LNCaP clone FGC (cell line): ENCODE results near the gene ENPP6.
A peak's percentile ranks its signal among the peaks of the same experiment; 100 is the strongest.

ENCODE experiments used
- DNase-seq: peaks from one replicate; pipeline ENCODE4 v3.0.0-alpha.2; 2011; ENCODE audit warnings: low read depth
- H3K4me3 ChIP-seq: 2 replicates; pipeline ENCODE4 v1.5.1; 2011; ENCODE audit warnings: mild to moderate bottlenecking, low read depth, low read length, control low read depth
- CTCF ChIP-seq: IDR thresholded peaks from 2 replicates; pipeline ENCODE4 v1.5.1; 2012; ENCODE audit warnings: mild to moderate bottlenecking; ENCODE audit not compliant: control insufficient read depth, insufficient read depth; ENCODE audit errors: extremely low read depth

The ENPP6 gene

DNA sequence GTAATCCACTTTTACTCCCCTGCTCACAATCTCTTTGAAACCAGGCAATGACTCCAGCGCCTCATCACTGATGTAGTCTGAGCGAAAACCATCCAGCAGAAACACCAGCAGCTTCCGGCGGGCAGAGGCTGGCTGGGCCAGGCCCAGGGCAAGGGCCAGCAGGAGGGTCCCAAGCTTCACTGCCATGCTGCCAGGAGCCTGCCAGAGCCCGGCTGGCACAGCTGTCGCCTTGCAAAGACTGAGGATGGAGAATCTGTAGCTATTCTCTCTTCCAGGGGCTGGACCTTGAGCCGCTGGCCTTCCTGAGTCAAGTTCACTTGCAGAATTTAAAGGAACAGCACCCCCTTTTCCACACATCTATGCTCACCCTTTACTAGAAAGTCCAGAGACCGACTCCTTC, at the start of gene ENPP6:
Gene ENPP6, minus strand, starts transcription at position 240 of the 400 bp plus-strand sequence. Its CDS starts 54 bp downstream, at position 186.
- no peak for TF ChIP-seq CTCF
- no peak within 1 kb of the TSS for H3K4me3 ChIP-seq
- DNase-seq = no peak

DNA sequence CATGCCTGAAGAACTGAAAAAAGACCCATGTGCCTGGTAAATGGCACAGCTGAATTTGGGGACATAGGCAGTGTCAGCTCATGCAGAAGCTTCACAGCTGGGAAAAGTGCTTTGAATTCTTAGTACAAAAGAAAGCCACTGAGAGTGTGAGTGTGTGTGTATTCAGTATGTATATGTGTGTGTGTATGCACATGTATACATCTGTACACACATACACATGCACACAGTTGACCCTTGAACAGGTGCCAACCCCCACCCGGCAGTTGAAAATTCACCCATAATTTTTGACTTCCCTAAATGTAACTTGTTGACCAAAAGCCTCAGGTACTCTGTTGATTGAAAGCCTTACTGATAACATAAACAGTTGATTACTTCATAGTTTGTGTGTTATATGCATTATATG, 49.5 kb upstream of the ENPP6 start:
- no peak for TF ChIP-seq CTCF
- DNase-seq = no peak
- H3K4me3 ChIP-seq = peak overlapping the region; percentile 53; the same call in 1 of the 2 replicates

DNA sequence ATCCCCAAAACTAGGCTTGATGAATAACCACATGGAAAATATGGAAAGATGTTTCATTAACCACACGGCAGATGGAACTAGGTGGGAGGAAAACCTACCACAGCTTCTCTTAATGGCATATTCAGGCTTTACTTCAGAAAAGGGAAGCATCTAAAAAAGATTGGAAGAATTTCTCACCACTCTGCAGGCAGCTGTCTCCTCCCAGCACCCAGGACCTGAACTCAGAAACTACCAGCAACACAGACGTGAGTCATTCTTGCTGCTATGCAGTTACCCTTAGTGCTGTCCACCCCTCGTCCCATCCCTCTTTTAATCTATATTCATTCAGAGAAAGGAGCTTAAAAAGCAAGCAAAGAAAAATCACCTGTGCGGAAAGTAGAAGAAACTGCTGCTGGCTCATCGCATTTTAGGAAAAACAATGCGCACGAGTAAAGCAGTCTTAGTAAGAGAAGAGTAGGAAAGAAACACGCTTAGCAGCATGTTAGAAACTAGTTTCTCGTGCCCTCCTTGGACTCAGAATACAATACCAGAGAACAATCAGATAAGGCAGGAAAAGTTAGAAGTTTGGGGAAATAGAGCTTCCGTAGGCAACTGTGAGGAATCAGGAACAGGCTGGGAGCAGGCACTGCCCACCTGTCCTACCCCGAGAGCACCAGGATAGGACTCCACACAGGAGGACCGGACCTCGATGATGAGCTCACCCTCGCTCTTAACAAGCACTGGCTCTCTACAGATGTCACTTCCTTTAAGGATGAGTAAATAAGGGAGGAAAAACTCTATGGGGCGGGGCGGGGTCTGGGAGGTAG, 48.1 kb upstream of the ENPP6 start:
- no peak for DNase-seq
- no peak overlapping the region for H3K4me3 ChIP-seq
- no peak for TF ChIP-seq CTCF

DNA sequence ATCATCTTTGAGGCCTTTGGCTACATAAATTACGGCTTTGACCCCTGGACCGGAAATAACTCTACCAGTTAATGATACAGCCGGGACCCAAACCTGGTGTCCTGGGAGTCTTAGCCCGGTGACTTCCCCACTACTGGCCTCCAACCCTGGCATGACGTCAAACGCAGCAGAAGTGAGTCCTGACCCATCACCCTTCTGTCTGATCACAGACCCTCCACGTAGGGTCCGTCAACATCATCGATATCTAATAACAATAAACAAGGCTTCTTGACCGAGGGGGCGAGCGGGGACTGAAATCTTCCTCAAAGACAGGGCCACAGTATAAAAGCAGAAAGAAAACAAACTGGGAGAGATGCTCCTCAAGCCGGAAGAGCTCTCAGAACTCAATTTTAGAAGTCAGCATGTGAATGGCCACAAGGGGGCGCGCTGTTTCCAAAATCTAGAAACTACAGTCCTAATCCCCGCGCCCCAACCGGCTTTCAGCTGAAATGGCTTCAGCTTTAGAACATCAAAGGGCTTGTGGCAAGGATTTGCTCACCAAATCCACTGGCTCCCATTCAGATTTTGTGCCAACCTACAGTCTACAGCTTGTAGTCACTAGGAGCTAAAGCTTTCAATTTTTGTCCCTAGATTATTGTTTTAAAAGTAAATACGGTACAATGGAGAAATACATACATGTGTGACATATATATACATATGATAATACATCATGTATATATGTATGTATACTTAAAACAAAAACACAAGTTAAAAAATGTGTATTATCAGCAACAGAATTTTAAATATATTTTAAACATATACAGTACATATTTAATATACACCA, 46.4 kb upstream of the ENPP6 start:
- H3K4me3 ChIP-seq = no peak overlapping the region
- TF ChIP-seq CTCF = peak; percentile 78
- DNase-seq = peak; percentile 67

DNA sequence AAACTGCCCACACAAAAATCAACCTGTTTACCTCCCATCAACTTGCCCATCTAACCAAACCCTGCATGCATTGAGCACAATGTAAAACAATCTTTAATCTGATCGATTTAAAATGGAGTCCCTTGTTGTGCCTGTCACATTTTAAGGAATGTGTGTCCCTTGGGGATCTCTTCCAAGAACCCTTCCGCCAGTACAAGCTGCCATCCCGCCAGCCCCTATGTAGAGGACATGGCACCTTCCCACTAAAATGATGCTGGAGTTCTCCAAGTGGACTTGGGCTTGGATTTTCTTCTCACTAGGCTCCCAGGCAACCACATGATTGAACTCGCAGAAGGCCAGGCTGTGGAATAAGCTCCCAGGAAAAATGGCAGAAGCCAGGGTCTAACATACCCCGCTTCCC, 45.8 kb upstream of the ENPP6 start:
- no peak overlapping the region for H3K4me3 ChIP-seq
- DNase-seq = no peak
- no peak for TF ChIP-seq CTCF

DNA sequence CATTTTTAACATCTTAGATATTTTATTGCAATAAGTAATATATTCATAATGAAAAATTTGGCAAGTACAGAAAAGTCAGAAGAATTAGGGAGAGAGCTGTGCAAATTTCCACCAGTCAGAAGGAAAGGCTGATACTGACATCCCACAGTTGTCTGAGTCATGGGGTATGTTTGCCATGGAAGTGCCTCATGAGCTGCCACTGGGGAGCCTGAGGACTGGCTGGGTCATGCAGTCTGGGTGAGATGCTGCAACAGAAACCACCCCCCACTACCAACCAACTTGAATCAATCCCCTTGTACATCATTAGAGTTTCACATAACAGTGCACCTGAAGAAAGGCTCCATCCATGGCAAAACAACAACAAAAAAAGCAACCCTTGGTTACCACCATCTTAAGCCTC, 45.2 kb upstream of the ENPP6 start:
- no peak overlapping the region for H3K4me3 ChIP-seq
- TF ChIP-seq CTCF = no peak
- DNase-seq = no peak

GRCh38 chr4:184261246-184261645, 43.6 kb upstream of the ENPP6 start:
- no peak overlapping the region for H3K4me3 ChIP-seq
- DNase-seq = no peak
- TF ChIP-seq CTCF = no peak
